GM03348 (cell line): ENCODE measurements around the gene SNAP29.
"Not testable (repeated sequence)": the region's sequence is repeated elsewhere in the genome, so short reads cannot be mapped to it uniquely, and the experiment has no call there.

ENCODE experiments used
- DNase-seq: peaks from one replicate; pipeline ENCODE4 v3.0.0; 2012; ENCODE audit warnings: low spot score

SNAP29 gene

DNA sequence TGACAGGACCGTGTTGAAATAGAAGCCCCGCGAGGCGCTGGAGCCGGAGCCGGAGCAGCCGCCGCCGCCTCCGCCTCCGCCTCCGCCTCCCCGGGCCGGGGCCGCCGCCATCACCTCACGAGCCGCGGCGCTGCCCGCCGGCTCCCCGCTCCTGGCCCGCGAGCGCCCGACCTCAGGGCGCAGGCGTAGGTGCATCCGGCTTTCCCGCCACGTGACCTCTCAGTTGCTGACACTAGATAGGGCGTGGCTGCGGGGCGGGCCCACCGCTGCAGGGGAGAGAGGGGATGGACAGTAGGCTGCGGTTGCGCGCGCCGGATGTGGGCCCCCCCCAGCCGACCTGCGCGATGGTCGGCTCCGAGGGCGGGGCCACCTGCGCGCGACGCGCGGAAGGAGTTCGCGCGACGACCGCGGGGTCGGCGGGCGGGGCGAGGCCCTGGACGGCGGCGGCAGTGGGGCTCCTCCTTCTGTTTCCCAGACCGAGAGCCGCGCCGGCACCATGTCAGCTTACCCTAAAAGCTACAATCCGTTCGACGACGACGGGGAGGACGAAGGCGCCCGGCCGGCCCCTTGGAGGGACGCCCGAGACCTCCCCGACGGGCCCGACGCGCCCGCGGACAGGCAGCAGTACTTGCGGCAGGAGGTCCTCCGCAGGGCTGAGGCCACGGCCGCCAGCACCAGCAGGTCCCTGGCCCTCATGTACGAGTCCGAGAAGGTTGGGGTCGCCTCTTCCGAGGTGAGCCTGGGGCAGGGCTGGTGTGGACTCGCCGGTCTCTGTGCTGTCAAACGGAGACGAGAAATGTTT, at the start of gene SNAP29, which contains the start of gene PI4KA:
Gene SNAP29 (plus strand): TSS at position 393 of the 802 bp plus-strand sequence. CDS start 104 bp downstream, at position 497.
Gene PI4KA (minus strand): TSS at position 197 of the 802 bp plus-strand sequence. CDS start 86 bp downstream, at position 111.
- DNase-seq, result peak; percentile 100

DNA sequence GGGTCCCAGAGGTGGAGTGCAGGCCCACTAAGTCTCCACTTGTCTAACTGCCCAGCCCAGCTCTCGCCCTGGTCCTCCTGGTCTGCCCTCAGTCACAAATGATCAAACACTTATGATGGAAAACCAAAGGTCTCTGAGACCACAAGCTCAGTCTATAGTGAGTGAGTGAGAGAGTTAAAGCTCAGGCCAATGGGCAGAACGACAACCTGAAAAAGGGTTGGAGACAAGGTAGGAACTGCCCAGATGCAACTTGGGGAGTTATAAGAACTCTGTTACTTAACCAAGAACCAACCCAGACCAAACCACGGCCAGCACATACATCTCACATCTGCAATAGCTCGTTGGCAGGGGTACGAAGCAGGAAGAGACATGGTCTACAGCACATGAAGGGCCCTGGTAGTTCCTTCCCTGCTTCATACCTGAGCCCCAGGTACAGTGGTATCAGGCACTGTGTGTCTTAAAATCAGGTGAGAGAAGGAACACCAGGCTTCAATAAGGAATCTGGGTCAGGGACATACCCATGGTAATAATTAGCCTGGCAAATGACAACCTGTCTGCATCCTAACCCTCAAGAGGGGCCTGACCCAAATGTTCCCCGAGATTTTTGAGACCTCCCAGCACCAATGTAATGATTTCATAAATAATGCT, 49.1 kb upstream of the SNAP29 start:
- DNase-seq, result no peak

DNA sequence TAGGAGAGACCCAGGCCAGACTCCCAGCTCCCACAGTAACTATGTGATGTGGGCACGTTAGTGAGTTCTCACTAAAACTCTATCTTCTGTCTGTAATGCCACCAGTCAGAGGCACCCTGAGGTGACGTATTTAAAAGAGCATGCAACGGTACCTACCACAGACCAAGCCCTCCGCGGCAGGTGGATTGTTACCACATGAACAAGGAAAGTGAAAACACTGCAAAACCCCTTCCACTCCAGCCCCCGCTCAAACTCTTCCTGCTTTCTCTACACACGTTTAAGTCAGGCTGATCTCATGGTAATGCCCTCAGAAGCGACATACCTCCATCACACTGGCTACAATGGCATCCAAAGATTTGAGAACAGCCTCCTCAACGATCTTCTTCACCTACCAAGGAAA, 48.2 kb upstream of the SNAP29 start:
- no peak for DNase-seq

DNA sequence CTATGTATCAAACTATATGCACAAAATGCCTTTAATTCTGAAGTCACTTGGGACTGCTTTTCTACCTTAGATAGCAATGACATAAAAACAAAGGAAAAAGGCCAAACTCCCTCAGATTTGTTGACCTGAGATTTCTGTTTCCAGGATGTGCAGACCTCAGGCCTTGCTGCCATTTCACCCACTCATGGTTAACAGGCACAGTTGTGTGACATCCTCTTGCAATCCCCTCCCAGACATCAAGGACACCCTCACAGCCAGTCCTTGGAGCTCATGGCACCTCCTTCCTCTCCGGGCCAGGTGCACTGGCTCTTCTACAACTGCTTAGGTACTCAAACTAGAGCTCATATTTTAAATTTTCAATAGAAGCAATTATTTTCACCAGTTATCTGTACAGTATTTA, 47.6 kb upstream of the SNAP29 start:
- DNase-seq, result no peak

DNA sequence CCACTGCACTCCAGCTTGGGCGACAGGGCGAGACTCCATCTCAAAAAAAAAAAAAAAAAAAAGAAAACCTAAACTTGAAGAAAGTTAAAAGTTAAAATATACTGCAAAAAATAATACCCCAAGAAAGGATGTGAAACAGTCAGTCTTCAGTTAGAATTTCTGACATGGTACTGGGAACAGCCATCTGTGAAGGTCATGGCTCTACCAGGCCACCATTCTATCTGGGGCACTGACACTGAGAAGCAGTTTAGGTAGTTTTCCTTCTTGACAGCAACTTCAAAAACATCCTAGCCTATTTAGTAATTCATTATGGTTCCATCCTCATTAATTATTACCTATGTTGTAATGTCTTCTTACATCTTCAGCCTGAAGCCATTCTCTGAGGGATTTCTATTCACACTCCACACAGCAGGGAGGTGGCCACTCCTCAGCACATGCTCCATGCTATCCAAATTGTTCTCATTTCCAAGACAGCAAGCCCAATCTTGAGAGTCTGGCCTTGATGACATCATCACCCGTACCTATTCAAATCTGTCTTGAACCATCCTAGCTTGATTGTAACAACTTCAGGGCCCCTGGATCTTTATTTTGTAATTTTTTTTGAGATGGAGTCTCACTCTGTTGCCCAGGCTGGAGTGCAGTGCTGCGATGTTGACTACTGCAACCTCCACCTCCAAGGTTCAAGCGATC, 46.7 kb upstream of the SNAP29 start:
- DNase-seq, result no peak

DNA sequence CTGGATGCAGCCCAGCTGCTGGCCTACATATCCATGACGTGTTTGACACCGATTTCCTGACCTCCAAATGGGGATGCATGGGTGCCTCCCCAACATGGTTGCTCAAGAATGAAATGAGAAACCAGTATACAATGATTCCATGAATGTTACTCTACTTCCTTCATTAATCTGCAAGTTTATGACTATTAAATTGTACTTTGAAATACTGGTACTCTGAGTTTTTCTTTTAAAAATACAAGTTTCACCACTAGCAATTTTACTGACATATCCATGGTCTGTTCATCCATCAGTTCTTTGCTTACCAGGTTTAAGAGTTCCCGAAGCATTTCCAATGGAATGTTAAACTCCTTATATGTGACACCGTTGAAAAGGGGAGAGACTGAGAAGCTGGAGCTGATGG, 45.8 kb upstream of the SNAP29 start:
- no peak for DNase-seq

DNA sequence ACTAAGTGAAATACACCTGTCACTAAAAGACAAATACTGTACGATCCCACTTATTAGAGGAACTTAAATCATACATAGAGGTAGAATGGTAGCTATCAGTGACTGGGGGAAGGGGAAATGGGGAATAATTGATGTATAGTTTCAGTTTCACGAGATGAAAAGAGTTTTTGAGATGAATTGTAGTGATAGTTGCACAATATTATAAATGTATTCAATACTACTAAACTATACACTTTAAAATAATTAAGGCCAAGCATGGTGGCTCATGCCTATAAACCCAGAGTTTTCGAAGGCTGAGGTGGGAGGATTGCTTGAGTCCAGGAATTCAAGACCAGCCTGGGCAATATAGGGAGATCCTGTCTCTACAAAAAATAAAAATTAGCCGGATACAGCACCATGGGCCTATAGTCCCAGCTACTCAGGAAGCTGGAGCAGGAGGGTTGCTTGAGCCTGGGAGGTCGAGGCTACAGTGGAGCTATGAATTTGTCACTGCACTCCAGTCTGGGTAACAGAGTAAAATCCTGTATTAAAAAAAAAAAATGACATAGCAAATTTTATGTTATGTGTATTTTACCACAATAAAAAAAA, 44.5 kb upstream of the SNAP29 start:
- DNase-seq, result no peak

DNA sequence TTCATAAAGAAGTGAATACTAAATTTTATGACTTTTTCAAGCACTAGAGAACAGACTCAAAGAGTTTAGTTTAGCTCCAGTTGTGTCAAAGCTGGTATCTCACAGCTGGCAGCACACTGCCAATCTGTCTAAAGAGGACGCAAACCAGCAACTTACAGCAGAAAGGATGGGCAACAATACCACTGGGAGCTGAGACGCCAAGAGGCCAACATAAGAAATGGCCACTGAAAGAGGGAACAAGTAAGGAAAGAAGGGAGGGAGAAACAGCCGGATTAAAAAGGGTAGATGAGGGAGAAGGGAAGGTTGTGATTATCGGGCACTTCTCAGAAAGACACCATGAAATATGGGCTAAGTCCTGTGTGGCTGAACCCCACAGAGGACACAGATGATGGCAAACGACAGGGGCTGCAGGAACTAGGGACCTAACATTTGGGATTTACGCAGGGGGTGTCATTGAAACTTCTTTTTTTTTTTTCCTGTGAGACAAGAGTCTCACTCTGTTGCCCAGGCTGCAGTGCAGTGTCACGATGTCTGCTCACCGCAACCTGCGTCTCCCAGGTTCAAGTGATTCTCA, 43.2 kb upstream of the SNAP29 start:
- no peak for DNase-seq

DNA sequence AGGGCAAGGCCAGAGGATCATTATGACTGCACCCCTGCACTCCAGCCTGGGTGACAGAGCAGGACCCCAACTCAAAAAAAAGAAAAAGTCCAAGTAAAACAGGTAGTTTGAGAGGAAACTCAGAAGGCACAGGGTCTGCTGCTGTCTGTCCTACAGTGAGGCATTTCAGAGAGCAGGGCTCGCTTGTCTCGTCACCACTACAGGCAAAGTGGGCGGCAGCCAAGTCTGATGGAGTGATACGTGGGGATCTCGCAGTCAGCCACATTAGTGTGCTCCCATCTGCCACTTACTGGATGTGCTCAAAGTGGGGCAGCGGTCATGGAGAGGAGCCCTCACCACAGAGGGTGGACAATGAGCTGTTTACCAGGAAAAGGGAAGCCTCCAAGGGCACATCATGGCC, 42.2 kb upstream of the SNAP29 start:
- no peak for DNase-seq

DNA sequence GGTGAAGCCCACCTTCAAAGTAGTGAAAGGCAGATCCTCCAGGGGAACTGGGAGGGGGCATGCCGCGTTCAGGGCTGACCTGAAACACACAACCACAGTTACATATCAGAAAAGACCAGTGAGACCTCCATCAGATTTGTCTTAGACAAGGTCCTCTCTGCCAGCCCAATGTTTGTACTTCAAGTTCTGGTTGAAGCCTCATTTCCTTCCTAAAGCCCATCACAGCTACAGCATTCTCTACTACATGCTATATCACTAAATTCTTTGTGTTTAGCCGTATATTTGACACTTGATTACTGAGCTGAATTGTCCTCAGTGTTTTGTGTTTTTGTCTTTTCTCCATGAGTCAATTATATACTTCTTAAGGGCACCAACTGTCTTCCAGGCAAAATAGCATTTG, 40.3 kb upstream of the SNAP29 start:
- no peak for DNase-seq

DNA sequence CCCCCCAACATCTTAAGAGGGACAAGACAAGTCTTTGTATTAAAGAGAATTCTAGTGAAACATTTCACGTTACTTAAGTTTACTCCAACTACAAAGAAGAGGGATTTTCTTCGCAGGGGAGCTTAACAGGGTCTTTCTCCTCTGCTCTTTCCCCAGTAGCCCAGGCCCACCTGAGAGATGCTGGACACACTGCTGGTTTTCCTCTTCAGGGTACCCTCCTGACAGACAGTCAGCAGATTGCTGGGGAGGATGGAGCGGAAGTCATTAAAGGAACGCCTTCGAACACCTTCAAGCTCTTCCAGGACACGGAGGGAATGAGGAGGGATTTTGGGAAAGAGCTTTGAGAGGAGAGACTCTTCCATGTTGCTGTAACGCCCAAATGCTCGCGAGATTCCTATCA, 39.3 kb upstream of the SNAP29 start:
- no peak for DNase-seq

DNA sequence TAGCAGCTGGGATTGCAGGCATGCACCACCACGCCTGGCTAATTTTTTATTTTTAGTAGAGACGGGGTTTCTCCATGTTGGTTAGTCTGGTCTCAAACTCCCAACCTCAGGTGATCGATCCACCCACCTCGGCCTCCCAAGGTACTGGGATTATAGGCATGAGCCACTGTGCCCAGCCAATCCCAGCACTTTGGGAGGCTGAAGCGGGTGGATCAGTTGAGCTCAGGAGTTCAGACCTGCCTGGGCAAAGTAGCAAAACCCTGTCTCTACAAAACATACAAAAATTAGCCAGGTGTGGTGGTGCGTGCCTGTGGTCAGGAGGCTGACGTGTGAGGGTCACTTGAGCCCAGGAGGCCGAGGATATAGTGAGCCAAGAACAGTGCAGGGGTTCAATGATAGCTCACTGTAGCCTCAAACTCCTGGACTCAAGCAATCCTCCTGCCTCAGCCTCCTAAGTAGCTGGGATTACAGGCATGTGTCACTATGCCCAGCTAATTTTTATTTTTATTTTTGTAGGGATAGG, 37.0 kb upstream of the SNAP29 start:
- not testable (repeated sequence) for DNase-seq

DNA sequence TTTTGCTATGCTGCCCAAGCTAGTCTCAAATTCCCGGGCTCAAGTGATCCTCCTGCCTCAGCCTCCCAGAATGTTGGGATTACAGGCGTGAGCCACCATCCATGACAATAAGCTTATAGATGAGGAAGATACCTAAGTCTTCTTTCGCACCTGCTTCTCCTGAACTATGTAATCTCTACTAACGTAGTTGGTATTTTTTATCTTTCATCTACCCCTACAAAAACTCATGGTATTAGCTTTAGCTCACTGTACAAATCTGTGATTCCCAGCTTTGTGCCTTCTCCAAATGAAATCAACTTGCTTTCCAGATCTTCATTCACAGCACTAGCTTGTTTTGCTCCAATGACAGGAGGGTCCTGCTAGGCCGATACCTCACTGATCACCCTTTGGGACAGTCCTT, 36.6 kb upstream of the SNAP29 start:
- no peak for DNase-seq

DNA sequence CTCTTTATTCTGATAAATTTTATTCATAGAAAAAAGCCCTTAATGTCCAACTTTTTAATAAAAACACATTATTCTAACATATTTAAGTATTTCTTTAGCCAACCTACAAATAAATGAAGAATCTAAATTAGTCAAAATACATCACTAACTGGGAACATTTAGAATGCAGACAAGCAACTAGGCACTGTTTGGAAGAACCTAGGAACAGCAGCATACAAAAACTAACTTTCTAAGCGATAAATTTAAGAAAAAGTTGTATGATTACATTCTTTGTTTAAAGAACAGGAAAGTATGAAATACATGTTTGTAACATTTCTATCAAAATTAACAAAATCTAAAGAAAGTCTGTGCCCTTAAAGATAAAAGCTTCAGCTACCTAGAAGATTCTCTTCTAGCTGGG, 35.5 kb upstream of the SNAP29 start:
- DNase-seq, result no peak

DNA sequence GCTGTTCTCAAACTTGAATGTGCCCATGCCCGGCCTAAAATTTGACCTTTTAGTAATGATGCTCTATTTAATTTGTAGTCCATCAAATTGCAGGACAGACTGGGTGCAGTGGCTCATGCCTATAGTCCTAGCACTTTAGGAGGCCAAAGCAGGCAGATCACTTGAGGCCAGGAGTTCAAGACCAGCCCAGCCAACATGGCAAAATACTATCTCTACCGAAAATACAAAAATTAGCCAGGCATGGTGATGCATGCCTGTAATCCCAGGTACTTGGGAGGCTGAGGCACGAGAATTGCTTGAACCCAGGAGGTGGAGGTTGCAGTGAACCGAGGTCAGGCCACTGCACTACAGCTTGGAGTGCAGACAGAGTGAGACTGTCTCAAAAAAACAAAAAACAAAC, 33.6 kb upstream of the SNAP29 start:
- not testable (repeated sequence) for DNase-seq

DNA sequence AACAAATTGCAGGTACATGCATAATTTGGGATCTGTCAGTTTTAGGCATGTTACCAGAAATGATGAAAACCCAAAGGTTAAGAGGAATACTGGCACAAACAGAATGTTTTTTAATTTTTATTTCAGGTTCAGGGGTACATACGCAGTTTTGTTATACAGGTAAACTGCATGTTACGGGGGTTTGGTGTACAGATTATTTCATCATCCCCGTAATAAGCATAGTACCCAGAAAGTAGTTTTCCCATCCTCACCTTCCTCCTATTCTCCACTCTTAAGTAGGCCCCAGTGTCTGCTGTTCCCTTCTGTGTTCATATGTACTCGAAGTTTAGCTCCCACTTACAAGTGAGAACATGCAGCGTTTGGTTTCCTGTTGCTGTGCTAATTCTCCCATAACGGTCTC, 33.2 kb upstream of the SNAP29 start:
- DNase-seq, result no peak

DNA sequence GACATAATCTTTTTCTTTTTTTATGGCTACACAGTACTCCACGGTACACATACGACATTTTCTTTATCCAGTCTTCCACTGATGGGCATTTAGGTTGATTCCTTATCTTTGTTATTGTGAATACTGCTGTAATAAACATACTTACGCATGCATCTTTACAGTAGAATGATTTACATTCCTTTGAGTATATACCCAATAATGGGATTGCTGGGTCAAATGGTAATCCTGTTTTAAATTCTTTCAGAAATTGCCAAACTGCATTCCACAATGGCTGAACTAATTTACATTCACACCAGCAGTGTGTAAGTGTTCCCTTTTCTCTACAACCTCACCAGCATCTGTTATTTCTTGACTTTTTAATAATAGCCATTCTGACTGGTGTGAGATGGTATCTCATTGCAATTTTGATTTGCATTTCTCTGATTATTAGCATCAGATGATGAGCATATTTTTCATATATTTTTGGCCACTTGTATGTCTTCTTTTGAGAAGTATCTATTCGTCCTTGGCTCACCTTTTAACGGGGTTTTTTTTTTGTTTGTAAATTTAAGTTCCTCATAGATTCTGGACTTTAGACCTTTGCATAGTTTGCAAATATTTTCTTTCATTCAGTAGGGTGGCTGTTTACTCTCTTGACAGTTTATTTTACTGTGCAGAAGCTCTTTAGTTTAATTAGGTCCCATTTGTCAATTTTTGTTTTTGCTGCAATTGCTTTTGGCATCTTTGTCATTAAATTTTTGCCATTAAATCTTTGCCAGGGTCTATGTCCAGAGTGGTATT, 32.2 kb upstream of the SNAP29 start:
- not testable (repeated sequence) for DNase-seq

DNA sequence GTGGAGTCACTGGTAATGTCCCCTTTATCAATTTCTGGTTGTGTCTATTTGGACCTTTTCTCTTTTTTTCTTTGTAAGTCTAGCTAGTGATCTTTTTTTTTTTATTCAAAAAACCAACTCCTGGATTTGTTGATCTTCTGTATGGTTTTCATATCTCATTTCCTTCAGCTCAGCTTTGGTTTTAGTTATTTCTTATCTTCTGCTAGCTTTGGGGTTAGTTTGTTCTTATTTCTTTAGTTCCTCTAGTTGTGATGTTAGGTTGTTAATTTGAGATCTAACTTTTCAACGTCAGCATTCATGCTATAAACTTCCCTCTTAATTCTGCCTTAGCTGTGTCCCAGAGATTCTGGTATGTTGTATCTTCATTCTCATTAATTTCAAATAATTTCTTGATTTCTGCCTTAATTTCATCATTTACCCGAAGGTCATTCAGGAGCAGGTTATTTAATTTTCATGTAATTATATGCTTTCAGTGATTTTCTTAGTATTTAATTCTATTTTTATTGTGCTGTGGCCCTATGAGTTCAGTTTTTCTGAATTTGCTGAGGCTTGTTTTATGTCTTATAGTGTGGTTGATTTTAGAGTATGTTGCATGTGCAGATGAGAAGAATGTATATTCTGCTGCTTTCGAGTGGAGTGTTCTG, 29.2 kb upstream of the SNAP29 start:
- DNase-seq, result no peak

DNA sequence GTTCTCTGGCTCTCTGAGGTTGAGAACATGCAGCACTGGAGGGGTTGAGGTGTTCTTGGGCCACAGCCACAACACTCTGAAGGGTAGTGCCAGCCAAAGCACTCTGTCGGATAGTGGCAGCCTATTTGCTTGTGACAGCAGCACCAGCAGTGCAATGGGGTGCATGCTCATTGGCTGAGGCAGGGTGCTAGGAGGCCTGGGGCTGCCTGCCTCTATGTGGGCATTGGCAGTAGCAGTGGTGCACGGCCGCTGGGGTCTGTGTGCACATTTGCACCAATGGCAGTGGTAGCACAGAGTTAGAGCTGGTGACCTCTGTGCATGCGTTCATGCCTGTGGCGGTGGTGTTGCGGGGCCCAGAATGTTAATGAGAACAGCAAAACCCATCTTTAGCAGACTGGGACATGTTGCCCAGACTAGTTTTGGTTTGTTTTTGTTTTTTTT, 25.6 kb upstream of the SNAP29 start:
- no peak for DNase-seq

DNA sequence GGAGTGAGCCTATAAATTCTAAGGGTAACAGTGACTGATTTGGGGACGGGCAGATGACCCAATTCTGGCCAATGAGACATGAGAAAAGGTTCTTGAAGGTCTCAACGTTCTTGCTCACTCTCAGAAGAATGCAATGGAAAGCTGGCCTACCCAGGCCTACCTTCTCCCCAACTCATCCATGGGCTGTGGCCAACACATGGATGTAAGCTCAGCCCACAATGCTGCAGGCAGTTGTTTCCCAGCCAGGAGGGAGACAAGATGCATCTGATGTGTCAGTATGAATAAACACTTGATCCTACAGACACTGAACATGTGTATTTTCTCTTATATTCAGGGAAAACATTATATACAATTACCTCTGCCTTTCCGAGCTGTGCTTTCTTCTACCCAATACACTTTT, 24.6 kb upstream of the SNAP29 start:
- DNase-seq, result no peak

DNA sequence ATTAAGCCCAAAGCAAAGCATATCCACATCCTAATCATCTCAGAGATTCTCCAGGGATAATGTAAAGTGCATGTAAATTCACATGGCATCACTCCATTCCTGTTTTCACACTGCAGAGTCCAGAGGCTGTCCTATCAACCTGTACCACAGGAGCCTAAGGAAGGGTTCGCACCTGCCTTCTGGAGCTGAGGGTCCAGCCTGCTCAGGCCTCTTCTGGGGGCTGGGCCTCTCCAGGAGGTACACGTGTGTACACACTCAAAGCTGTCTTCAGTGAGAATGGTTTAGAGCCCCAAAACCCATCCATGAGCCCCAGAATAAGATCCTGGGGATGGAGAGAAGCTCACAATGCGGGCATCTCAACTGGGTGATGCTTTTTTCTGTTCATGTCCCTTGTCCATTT, 24.1 kb upstream of the SNAP29 start:
- DNase-seq, result no peak
